Measurements from ENCODE around the gene UBE2D2. TPM values are rescaled to one million over a fixed set of nuclear protein-coding genes. Genes with fewer than 3 reads are reported as not detected.
A peak's percentile ranks its signal among the peaks of the same experiment; 100 is the strongest.

Gene UBE2D2
- total RNA-seq, 6 donors from 2014 or later: 61.8 to 106 (median 86.7) TPM

GRCh38 chr5:139634541-139634940, 73.4 kb downstream of the UBE2D2 start:
- Histone ChIP-seq H3K4me1 (peaks cover 36 to 50% (median 40%) of the 10 kb centered on the region in 4 donors), H3K27ac (no peak overlapping the region), H3K9me3 (no peaks in the 10 kb centered on the region)

GRCh38 chr5:139635191-139635590, 74.1 kb downstream of the UBE2D2 start:
- H3K27me3 ChIP-seq: no peaks in the 10 kb centered on the region
- no peaks in the 10 kb centered on the region for H3K9me3 ChIP-seq
- peaks cover 36 to 50% (median 40%) of the 10 kb centered on the region in 4 donors for H3K4me1 ChIP-seq
- peaks cover 0 to 1% (median under 1%) of the 10 kb centered on the region in 4 donors for H3K36me3 ChIP-seq
- 17 to 45% methylated on average over 1 of the region's 1 CpG for WGBS, 2 donors
- TF ChIP-seq POLR2AphosphoS5 (IDR thresholded peaks at IDR 0.05) (no peak), POLR2A (IDR thresholded peaks at IDR 0.05) (no peak)
- H3K4me3 ChIP-seq: no peak overlapping the region
- H3K27ac ChIP-seq: peak overlapping the region in 3 of 4 donors; percentile 66 to 81 (median 78)
- DNase-seq: no peak
- ATAC-seq (ENCODE audit: low FRiP score in 2 of 2): no peak

More at GRCh38 chr5:139634541-139634940, 73.4 kb downstream of the UBE2D2 start:
- Histone ChIP-seq H3K4me3 (no peak overlapping the region), H3K27me3 (no peaks in the 10 kb centered on the region), H3K36me3 (peaks cover 0 to 8% (median 2%) of the 10 kb centered on the region in 4 donors)
- 86 to 92% methylated on average over 3 of the region's 3 CpGs for WGBS, 2 donors
- DNase-seq (no peak), ATAC-seq (ENCODE audit: low FRiP score in 2 of 2) (no peak)
- TF ChIP-seq POLR2A (IDR thresholded peaks at IDR 0.05) (no peak), CTCF (IDR thresholded peaks at IDR 0.05) (no peak), EP300 (IDR thresholded peaks at IDR 0.05) (no peak), POLR2AphosphoS5 (IDR thresholded peaks at IDR 0.05) (no peak)

GRCh38 chr5:139635606-139636206, 74.6 kb downstream of the UBE2D2 start:
- H3K4me3 ChIP-seq: no peak overlapping the region
- H3K4me1 ChIP-seq: peaks cover 36 to 50% (median 40%) of the 10 kb centered on the region in 4 donors
- TF ChIP-seq POLR2A (IDR thresholded peaks at IDR 0.05) (no peak), EP300 (IDR thresholded peaks at IDR 0.05) (peak in 1 of 4 donors; percentile 8), CTCF (IDR thresholded peaks at IDR 0.05) (peak; percentile 66 to 89 (median 74)), POLR2AphosphoS5 (IDR thresholded peaks at IDR 0.05) (peak; percentile 43 to 66)
- DNase-seq (peak in 1 of 2 donors; percentile 95), ATAC-seq (ENCODE audit: low FRiP score in 2 of 2) (peak; percentile 78)
- H3K36me3 ChIP-seq: no peaks in the 10 kb centered on the region
- no peaks in the 10 kb centered on the region for H3K9me3 ChIP-seq
- no peaks in the 10 kb centered on the region for H3K27me3 ChIP-seq
- peak overlapping the region; percentile 66 to 81 (median 79) for H3K27ac ChIP-seq

- ATAC-seq (ENCODE audit: low FRiP score in 2 of 2) (no peak), DNase-seq (peak in 1 of 2 donors; percentile 77)
- Histone ChIP-seq H3K4me1 (peaks cover 36 to 50% (median 40%) of the 10 kb centered on the region in 4 donors), H3K4me3 (peak overlapping the region in 1 of 4 donors; percentile 47), H3K27me3 (no peaks in the 10 kb centered on the region), H3K27ac (peak overlapping the region; percentile 66 to 81 (median 79)), H3K9me3 (no peaks in the 10 kb centered on the region), H3K36me3 (no peaks in the 10 kb centered on the region)
- TF ChIP-seq POLR2AphosphoS5 (IDR thresholded peaks at IDR 0.05) (no peak), EP300 (IDR thresholded peaks at IDR 0.05) (no peak), POLR2A (IDR thresholded peaks at IDR 0.05) (no peak), CTCF (IDR thresholded peaks at IDR 0.05) (no peak)
- 42 to 71% methylated on average over 1 to 2 of the region's 2 CpGs for WGBS, 2 donors
Observed at GRCh38 chr5:139636207-139636792, 75.2 kb downstream of the UBE2D2 start.

GRCh38 chr5:139636975-139637408, 75.9 kb downstream of the UBE2D2 start:
- H3K9me3 ChIP-seq: no peaks in the 10 kb centered on the region
- H3K4me1 ChIP-seq: peaks cover 36 to 50% (median 40%) of the 10 kb centered on the region in 4 donors
- WGBS, 2 donors: 3 to 24% methylated on average over 3 to 6 of the region's 6 CpGs
- H3K36me3 ChIP-seq: no peaks in the 10 kb centered on the region
- peak overlapping the region; percentile 78 to 88 (median 80) for H3K27ac ChIP-seq
- ATAC-seq (ENCODE audit: low FRiP score in 2 of 2) (peak in 1 of 2 donors; percentile 3), DNase-seq (no peak)
- TF ChIP-seq CTCF (IDR thresholded peaks at IDR 0.05) (no peak), POLR2A (IDR thresholded peaks at IDR 0.05) (no peak), POLR2AphosphoS5 (IDR thresholded peaks at IDR 0.05) (no peak), EP300 (IDR thresholded peaks at IDR 0.05) (no peak)
- H3K27me3 ChIP-seq: no peaks in the 10 kb centered on the region
- peak overlapping the region; percentile 26 to 55 (median 42) for H3K4me3 ChIP-seq

Data from upper lobe of left lung (tissue), 6 donors.